GM12874 (cell line): ENCODE data around the gene CRAT.

Source experiments
- CTCF ChIP-seq: IDR thresholded peaks from 2 replicates; pipeline ENCODE4 v1.5.1; 2011; ENCODE audit warnings: low read depth, mild to moderate bottlenecking, control low read depth, low read length, moderate library complexity; ENCODE audit not compliant: insufficient read depth

The CRAT gene

GRCh38 chr9:129111528-129112151 is 1.0 kb upstream of the CRAT start:
- TF ChIP-seq CTCF, result no peak

- no peak for TF ChIP-seq CTCF
Observed at GRCh38 chr9:129109952-129110739, 447 bp downstream of the CRAT start.

- no peak for TF ChIP-seq CTCF
Observed at GRCh38 chr9:129109537-129109903, 1.1 kb downstream of the CRAT start.

GRCh38 chr9:129108805-129109536 is 1.6 kb downstream of the CRAT start:
- no peak for TF ChIP-seq CTCF

- TF ChIP-seq CTCF, result no peak
Observed at GRCh38 chr9:129108083-129108804, 2.3 kb downstream of the CRAT start.

- no peak for TF ChIP-seq CTCF
Observed at GRCh38 chr9:129107651-129108050, 2.9 kb downstream of the CRAT start.
